Measurements from ENCODE around the gene FHAD1.
"Not testable (repeated sequence)": the region's sequence is repeated elsewhere in the genome, so short reads cannot be mapped to it uniquely, and the experiment has no call there.

FHAD1 gene

GRCh38 chr1:15279576-15280230 is 32.7 kb downstream of the FHAD1 start:
- FAIRE-seq: no peak

GRCh38 chr1:15280416-15280815 is 33.4 kb downstream of the FHAD1 start:
- FAIRE-seq: no peak

DNA sequence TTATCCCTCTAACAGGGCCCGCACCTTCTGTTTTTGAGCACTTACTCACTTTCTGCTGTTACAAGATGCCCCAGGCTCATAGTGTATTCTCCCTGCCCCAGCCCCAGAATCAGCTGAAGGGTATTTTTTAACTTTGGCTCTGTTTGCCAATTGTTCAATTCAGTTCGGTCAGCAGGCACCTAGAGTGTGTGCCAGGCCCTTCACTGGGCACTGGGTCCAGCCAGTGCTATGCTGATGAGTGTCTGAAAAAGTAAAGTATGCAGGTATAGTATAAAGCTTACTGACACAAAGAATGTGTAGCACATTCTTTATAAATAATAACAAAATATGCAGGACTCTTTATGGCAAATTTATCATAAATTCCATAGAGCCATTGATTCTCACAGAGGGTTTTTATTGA is 35.0 kb downstream of the FHAD1 start:
- FAIRE-seq: no peak

- FAIRE-seq: no peak
Observed at GRCh38 chr1:15282810-15283474, 35.9 kb downstream of the FHAD1 start.

- no peak for FAIRE-seq
Observed at GRCh38 chr1:15283526-15283925, 36.5 kb downstream of the FHAD1 start.

GRCh38 chr1:15286452-15286851 is 39.4 kb downstream of the FHAD1 start:
- no peak for FAIRE-seq

- FAIRE-seq: no peak
Observed at GRCh38 chr1:15287035-15287979, 40.3 kb downstream of the FHAD1 start.

DNA sequence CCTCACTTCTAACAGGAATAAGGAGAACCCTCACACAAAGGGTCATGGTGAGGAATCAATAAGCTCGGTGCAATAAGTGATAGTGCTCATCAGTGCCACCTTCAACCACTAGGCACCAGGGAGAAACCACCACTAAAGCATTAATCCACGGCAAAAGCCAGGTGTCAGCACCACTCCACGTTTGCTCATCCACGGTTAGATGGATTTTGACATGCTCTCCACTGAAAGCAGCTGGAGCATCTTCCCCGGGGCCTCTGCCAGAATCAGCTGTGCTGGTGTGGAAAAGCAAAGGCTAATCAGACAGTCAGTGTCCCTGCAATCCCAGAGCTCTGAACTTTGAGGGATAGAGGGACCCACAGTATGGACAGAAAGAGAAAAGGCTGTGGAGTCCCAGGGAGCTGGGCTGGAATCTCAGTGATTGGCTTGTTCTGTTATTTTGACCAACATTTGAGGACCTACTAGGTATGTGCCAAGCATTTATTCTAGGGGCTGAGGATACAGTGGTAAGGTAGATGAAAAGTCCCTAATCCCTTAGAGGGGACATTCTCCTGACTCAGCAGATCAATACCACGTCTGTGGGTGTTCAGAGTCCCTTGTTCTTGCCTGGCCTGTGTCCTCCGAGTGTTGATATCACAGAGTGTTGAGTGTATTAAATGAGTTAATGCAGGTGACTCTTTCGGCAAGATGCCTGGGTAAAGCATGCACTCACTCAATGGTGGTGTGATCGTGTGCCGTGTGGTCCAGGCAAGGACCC is 41.3 kb downstream of the FHAD1 start:
- FAIRE-seq: no peak

GRCh38 chr1:15289251-15289651 is 42.2 kb downstream of the FHAD1 start:
- no peak for FAIRE-seq

GRCh38 chr1:15290382-15290781 is 43.4 kb downstream of the FHAD1 start:
- no peak for FAIRE-seq

DNA sequence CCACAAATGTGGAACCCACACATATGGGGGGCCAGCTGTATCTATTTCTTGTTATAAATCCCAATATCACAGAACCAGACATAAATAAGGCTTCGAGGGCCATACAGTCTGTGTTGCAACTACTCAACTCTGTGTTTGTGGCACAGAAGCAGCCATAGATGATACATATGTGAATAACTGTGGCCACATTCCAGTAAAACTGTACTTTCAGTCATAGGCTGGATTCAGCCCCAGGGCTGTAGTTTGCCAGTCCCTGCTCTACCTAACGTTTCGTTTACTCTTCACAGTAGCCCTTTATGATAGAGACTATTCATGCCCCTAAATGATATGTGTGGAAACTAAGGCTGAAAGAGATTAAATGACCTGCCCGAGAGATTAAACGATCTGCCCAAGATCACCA is 48.7 kb downstream of the FHAD1 start:
- FAIRE-seq: no peak

- no peak for FAIRE-seq
Observed at GRCh38 chr1:15296585-15297321, 49.7 kb downstream of the FHAD1 start.

- not testable (repeated sequence) for FAIRE-seq
Observed at GRCh38 chr1:15297975-15298374, 51.0 kb downstream of the FHAD1 start.

DNA sequence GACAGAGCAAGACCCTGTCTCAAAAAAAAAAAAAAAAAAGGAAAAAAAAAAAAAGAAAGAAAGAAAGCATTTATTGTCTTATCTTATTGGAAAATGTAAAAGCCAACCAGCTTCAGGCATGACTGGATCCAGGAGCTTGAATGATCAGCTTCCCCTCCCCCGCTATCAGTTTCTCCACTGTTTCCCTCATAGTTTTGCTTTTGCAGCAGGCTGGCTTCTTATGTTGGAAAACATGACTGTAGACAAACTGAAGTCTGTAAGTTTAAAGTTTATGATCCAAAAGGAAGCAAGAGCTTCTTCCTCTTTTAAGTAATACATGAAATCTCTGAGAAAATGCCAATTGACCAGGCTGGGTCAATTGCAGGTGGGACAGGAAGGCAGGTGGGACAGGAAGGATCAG is 52.2 kb downstream of the FHAD1 start:
- no peak for FAIRE-seq

- FAIRE-seq: no peak
Observed at GRCh38 chr1:15299806-15300205, 52.8 kb downstream of the FHAD1 start.

GRCh38 chr1:15303935-15304334 is 56.9 kb downstream of the FHAD1 start:
- no peak for FAIRE-seq

DNA sequence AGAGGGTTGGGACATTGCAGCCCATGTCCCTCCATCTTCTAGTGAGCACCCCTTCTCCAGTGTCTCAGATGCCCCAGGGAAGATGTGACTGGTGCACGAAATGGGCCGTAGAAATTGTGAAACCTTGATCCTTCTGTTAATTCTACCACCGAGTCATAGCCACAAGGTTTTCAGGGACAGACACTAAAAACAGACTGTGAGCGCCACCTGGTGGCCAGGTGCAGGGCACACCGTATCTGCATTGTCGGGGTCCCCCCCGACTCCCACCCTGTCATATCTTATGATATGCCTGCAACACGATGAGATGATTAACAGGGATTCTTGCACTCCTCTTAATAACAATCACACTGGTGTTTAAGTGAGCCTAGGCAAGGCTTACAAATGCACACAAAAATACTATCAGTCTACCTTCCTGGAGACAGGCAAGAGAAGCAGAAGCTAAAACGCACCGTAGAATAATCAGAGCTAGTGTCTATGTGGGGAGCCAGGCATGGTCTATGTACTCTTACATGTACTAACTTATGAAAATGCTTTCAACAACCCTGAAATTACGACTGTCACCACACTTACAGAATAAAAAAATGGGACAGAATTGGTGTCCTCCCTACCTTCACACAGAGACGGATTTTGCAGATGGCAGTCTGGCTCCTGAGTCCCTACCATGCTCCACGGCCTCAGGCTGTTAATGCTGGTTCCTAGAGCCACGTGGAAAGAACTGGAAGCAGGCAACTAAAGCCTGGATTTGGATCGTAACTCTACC is 57.9 kb downstream of the FHAD1 start:
- FAIRE-seq: no peak

DNA sequence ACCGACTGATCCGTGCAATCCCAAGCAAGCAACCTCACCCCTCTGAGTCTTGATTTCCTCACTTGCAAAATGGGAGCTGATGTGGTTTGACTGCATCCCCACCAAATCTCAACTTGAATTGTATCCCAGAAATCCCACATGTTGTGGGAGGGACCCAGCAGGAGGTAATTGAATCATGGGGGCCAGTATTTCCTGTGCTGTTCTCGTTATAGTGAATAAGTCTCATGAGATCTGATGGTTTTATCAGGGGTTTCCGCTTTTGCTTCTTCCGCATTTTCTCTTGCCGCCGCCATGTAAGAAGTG is 58.4 kb downstream of the FHAD1 start:
- FAIRE-seq: no peak

DNA sequence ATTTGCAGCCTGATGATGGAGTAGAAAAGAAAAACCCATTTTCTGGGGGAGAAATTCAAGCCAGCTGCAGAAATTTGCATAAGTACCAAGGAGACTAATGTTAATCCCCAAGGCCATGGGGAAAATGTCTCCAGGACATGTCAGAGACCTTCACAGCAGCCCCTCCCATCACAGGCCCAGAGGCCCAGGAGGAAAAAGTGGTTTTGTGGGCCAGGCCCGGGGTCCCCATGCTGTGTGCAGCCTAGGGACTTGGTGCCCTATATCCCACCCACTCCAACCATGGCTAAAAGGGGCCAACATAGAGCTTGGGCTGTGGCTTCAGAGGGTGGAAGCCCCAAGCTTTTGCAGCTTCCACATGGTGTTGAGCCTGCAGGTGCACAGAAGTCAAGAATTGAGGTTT is 59.3 kb downstream of the FHAD1 start:
- FAIRE-seq: not testable (repeated sequence)

- FAIRE-seq: no peak
Observed at GRCh38 chr1:15308135-15308534, 61.1 kb downstream of the FHAD1 start.

DNA sequence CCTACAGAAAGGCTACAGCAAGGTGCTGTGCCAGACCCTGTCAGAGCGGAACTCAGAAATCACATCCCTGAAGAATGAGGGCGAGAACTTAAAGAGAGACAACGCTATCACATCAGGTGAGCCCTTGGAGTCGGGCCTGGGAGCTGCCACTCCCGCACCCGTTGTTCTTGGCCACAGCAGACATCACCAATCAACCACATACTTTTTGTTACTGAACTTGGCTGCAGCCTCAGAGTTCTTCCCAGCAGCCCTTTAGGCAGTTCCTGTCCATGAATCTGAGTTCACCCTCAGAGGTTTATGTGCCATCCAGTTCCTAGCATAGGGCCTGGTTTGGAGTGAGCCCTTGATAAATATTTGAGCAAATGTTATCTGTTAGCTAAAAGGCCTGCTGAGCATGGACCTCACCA is 61.6 kb downstream of the FHAD1 start:
- no peak for FAIRE-seq

DNA sequence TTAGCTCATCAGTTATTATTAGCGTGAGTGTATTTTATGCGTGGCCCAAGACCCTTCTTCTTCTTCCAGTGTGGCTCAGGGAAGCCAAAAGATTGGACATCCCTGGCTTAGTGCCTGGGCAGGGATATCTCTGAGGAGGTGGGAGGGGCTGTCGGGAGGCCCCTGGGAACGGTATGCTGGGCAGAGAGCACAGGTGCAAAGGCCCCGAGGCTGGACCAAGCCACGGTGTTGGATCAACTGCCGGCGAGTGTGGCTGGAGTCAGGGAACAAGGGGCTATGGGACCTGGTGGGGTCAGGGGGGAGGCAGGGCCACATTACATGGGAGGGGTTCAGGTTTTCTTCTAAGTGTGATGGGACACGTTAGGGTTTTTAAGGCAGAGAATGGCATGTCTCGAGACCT is 62.7 kb downstream of the FHAD1 start:
- FAIRE-seq: no peak

Measured in TTC549 (cell line).